ENCODE results near the gene LDHD. TPM values are rescaled to one million over a fixed set of nuclear protein-coding genes. Genes with fewer than 3 reads are reported as not detected.
A peak's percentile ranks its signal among the peaks of the same experiment; 100 is the strongest.

Gene LDHD
- total RNA-seq, 1 donor from 2014 or later: 1.2 TPM

- Mint-ChIP-seq H3K36me3 (ENCODE audit: unreplicated experiment) (peaks cover 27% of the 10 kb centered on the region), H3K9me3 (ENCODE audit: unreplicated experiment) (no peaks in the 10 kb centered on the region), H3K27ac (ENCODE audit: unreplicated experiment) (peak overlapping the region; percentile 54), H3K4me1 (ENCODE audit: unreplicated experiment) (peaks cover 54% of the 10 kb centered on the region), H3K4me3 (ENCODE audit: unreplicated experiment) (no peak overlapping the region), H3K27me3 (ENCODE audit: unreplicated experiment) (no peaks in the 10 kb centered on the region)
- no peak for TF ChIP-seq CTCF (IDR thresholded peaks at IDR 0.05)
- DNase-seq (ENCODE audit: extremely low spot score, unreplicated experiment): no peak
These were observed 11.7 kb downstream of the LDHD start for GRCh38 chr16:75104836-75105235.

GRCh38 chr16:75103994-75104393 is 12.6 kb downstream of the LDHD start:
- no peaks in the 10 kb centered on the region for H3K9me3 Mint-ChIP-seq (ENCODE audit: unreplicated experiment)
- DNase-seq (ENCODE audit: extremely low spot score, unreplicated experiment): no peak
- H3K27ac Mint-ChIP-seq (ENCODE audit: unreplicated experiment): no peak overlapping the region
- H3K4me3 Mint-ChIP-seq (ENCODE audit: unreplicated experiment): no peak overlapping the region
- peaks cover 52% of the 10 kb centered on the region for H3K4me1 Mint-ChIP-seq (ENCODE audit: unreplicated experiment)
- no peak for TF ChIP-seq CTCF (IDR thresholded peaks at IDR 0.05)
- peaks cover 27% of the 10 kb centered on the region for H3K36me3 Mint-ChIP-seq (ENCODE audit: unreplicated experiment)
- H3K27me3 Mint-ChIP-seq (ENCODE audit: unreplicated experiment): no peaks in the 10 kb centered on the region

- peaks cover 42% of the 10 kb centered on the region for H3K4me1 Mint-ChIP-seq (ENCODE audit: unreplicated experiment)
- no peaks in the 10 kb centered on the region for H3K9me3 Mint-ChIP-seq (ENCODE audit: unreplicated experiment)
- no peak overlapping the region for H3K4me3 Mint-ChIP-seq (ENCODE audit: unreplicated experiment)
- DNase-seq (ENCODE audit: extremely low spot score, unreplicated experiment): no peak
- H3K27ac Mint-ChIP-seq (ENCODE audit: unreplicated experiment): no peak overlapping the region
- H3K36me3 Mint-ChIP-seq (ENCODE audit: unreplicated experiment): peaks cover 25% of the 10 kb centered on the region
- no peaks in the 10 kb centered on the region for H3K27me3 Mint-ChIP-seq (ENCODE audit: unreplicated experiment)
- no peak for TF ChIP-seq CTCF (IDR thresholded peaks at IDR 0.05)
These were observed 14.0 kb downstream of the LDHD start for GRCh38 chr16:75102595-75102994.

- Mint-ChIP-seq H3K4me1 (ENCODE audit: unreplicated experiment) (peaks cover 44% of the 10 kb centered on the region), H3K27ac (ENCODE audit: unreplicated experiment) (no peak overlapping the region), H3K9me3 (ENCODE audit: unreplicated experiment) (no peaks in the 10 kb centered on the region), H3K36me3 (ENCODE audit: unreplicated experiment) (peaks cover 22% of the 10 kb centered on the region), H3K27me3 (ENCODE audit: unreplicated experiment) (no peaks in the 10 kb centered on the region), H3K4me3 (ENCODE audit: unreplicated experiment) (no peak overlapping the region)
- no peak for DNase-seq (ENCODE audit: extremely low spot score, unreplicated experiment)
- no peak for TF ChIP-seq CTCF (IDR thresholded peaks at IDR 0.05)
These were observed 14.9 kb downstream of the LDHD start for GRCh38 chr16:75101635-75102034.

GRCh38 chr16:75100603-75100990 is 16.0 kb downstream of the LDHD start:
- Mint-ChIP-seq H3K27ac (ENCODE audit: unreplicated experiment) (peak overlapping the region; percentile 75), H3K27me3 (ENCODE audit: unreplicated experiment) (no peaks in the 10 kb centered on the region), H3K9me3 (ENCODE audit: unreplicated experiment) (no peaks in the 10 kb centered on the region), H3K36me3 (ENCODE audit: unreplicated experiment) (peaks cover 15% of the 10 kb centered on the region), H3K4me1 (ENCODE audit: unreplicated experiment) (peaks cover 37% of the 10 kb centered on the region), H3K4me3 (ENCODE audit: unreplicated experiment) (no peak overlapping the region)
- no peak for TF ChIP-seq CTCF (IDR thresholded peaks at IDR 0.05)
- DNase-seq (ENCODE audit: extremely low spot score, unreplicated experiment): no peak

Data from osteocyte (in vitro differentiated cells).